Amniotic stem cell (primary cell): Measurements from ENCODE around the gene FAM240A.
"Not testable (repeated sequence)": the region's sequence is repeated elsewhere in the genome, so short reads cannot be mapped to it uniquely, and the experiment has no call there.

Experiments used
- DNase-seq: peaks from one replicate; lab custom pipeline; 2025; lab: John Stamatoyannopoulos, UW

FAM240A gene

DNA sequence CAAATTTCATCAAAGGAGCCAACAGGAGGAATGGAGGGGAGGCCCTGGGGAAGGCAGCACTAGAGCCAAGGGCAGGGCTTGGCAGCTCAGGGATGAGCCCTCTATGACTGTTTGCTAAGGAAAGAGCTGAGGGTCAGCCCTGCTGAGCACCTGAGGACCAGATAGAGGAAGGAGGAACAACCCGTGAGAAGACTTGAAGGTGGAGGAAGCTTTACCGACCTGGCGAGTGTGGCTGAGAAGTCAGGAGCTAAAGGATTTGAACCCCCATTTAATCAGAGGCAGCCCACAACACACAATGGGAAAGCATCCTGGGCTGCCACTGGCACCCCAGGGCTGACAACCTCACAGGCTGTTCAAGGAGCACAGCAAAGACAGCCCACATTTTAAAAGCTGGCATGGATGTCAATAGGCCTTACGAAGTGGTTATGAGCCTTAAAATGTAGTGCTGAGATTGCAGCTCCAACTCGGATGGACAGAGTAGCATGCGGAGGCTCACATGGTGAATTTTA lies 25.5 kb upstream of the FAM240A start:
- DNase-seq, result no peak

- DNase-seq, result not testable (repeated sequence)
Measured at GRCh38 chr3:46587268-46587667, 25.1 kb upstream of the FAM240A start.

DNA sequence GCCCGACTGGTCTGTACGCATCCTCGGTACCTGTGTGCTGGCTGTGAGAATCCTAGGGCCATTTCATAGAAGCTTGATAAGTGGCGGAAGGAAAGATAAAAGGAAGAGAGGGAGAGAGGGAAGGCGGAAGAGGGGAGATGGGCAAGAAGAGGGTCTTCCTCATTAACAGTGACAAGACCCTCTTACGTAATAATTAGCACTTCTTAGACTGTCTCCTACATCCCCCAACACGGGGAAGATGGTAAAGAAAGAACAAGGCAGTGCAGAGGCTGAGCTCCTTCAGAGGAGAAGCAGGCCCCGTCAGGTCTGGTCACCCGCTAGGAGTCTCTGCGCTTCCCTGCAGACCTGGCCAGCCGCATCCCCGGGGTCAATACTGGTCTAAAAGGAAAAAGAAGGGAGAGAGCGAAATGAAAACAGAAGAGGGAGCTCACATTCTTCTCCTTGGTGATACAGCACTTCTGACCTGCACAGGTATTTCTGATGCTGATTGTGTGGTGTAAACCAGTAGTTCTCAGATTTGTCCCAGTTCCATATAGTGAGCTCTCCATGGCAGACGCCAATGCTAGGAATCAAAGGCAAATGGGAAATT lies 19.0 kb upstream of the FAM240A start:
- no peak for DNase-seq

DNA sequence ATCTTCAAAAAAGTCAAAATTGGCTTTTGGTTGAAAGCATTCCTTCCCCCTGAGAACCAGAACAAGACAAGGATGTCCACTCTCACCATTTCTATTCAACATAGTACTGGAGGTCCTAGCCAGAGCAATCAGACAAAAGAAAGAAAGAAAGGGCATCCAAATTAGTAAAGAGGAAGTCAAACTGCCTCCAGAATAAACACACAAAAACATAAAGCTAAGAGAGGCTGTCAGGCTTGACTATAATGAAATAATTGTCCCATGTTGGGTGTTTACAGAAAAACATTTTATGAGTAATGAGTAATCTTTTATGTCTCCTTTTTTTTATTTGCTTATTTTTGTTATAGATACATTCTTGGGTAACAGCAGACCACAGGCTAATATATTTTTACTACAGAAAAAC lies 18.3 kb upstream of the FAM240A start:
- no peak for DNase-seq

DNA sequence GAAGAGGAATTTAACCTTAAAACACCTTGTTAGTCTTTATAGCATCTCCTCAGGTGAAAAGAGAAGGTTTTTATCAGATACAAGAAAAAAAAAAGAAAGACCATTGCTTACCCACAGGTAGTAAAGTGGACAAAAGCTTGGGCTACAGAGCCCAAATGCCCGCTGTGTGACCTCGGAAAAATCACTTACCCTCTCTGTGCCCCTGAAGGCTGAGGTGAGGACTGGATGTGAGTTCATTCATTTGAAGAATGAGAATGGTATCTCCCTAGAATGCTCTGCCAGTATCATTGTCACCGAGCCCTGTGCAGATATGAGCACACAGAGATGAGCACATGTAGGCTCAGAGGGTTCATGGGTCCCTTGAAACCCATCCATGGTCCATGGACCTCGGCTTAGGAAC lies 17.6 kb upstream of the FAM240A start:
- DNase-seq, result no peak

DNA sequence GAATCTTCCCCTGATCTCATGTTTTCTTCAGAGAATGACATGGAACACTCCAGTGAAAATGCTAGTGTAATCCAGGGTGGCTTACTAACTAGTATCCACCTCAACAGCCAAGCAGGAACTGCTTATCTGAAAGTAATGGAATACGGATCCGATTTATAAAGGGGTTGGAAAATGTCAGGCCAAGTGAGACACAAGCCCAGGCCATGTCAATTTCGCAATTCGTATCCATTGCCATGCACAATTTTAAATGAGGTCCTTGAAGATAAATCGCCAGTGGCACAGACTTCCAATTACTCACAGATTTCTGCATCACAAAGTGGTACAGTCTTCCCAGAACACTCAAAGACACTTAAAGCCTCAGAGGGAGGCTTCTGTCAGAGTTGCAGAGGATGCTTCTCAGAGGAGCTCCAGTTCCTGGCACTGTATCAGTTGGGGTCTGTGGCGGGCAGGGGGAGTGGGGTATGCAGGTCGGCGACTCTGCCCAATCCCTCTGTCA lies 16.5 kb upstream of the FAM240A start:
- no peak for DNase-seq

- DNase-seq, result no peak
Measured at GRCh38 chr3:46599590-46599989, 12.7 kb upstream of the FAM240A start.

DNA sequence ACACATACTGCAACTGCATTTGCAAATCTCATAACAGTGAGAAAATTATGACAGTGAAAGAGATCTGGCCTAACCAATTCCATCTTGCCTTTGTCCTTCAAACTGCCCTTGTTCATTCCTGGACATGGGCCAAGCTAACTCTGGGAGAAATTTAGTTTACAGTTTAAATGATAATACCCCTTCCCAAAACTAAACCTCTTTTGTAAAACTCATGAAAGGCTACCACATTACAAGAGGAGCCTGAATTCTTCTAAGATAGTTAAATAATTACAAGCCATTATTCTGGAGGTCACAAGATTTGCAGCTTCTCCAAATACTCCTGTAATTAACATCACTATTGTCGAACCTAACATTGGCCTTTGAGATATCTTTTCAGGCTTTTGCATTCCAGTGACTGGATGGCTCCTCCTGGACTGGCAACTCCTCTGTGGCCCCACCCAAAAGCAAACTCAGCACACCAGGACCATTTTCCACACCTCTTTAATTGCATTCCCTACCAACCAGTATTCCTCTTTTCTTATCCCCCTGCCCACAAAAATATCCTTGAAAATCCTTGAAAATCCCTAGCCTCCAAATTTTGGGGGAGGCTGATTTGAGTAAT lies 8.8 kb upstream of the FAM240A start:
- no peak for DNase-seq

- DNase-seq, result no peak
Measured at GRCh38 chr3:46604127-46604526, 8.2 kb upstream of the FAM240A start.

GRCh38 chr3:46607603-46608028 lies 4.7 kb upstream of the FAM240A start:
- no peak for DNase-seq

DNA sequence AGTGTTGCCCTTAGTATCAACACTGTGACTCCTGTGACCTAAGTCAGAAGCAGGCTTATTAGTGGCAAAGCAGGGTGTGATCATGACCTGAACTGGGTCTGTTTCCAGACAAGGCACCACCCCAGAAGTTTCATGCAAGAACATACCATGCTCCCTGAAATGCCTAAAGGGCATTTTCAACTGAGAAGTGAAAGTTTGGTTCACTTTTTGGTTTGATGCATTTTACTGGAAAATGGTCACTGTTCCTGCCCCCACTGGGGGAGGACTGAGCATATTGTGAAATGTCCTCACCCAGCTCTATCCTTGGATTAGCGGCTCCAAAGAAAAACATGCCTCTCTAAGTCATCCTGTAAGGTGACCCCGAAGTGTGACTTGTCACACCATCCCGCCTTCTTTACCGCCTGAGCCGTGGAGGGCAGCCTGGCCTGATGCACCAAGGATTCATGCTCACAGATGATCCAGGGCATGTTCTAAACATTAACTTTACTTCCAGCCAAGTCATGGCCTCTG lies 3.1 kb upstream of the FAM240A start:
- DNase-seq, result no peak

DNA sequence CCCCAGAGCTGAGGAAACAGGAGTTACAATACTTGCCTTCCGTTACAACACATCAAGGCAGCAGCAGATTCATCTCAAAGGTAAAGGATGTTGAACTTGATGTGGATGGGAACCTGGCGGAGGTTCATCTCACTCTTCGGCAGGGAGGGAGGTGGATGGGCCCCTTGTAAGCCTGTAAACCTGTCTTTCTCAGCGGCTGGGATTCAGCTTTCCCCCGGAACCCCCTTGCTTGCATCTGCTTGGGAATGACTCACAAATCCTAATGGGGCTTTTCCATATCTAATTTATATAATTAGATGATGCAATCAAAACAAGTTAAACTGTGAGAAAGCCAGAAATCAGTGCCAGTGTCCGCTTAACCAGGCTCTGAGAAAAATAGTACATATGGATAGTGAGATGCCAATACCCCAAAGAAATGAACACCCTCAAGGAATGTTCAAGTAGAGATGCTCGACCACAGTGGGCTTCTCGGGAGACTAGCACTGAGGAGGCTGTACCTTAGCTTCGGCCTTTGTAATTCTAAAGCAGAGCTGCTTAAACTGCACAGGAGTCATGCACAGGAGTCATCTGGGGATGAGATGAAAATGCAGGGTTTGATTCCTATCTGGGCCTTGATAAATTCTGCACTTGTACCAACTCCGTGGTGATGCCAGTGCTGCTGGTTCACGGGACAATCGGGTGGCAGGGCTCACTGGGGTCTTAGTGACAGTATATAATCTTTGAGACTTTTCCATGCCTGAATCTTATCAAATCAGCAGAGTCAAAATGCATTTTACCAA lies 2.2 kb upstream of the FAM240A start:
- no peak for DNase-seq

DNA sequence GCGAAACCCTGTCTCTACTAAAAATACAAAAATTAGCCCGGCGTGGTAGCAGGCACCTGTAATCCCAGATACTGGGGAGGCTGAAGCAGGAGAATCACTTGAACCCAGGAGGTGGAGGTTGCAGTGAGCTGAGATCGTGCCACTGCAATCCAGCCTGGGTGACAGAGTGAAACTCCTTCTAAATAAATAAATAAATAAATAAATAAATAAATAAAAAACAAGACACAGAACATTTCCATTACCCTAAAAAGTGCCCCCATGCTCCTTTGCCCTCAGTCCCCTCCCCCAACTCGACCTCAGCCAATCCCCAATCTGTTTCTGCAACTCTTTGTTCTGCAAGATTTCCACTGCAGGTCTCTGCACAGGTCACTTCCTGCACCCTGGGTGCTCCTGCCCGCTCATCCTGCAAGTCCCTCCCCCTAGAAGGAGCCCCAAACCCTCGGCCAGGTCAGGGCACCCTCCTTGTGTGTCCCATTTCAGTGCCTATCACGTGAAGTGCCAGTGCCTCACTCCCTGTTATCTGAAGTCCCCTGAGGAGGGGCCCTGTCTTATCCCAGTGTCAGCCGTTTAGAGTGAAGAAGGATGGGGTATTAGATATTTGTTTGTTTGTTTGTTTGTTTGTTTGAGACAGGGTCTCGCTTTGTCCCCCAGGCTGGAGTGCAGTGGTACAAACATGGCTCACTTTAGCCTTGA lies 1.1 kb downstream of the FAM240A start:
- no peak for DNase-seq

- no peak for DNase-seq
Measured at GRCh38 chr3:46614431-46614830, 2.1 kb downstream of the FAM240A start.

DNA sequence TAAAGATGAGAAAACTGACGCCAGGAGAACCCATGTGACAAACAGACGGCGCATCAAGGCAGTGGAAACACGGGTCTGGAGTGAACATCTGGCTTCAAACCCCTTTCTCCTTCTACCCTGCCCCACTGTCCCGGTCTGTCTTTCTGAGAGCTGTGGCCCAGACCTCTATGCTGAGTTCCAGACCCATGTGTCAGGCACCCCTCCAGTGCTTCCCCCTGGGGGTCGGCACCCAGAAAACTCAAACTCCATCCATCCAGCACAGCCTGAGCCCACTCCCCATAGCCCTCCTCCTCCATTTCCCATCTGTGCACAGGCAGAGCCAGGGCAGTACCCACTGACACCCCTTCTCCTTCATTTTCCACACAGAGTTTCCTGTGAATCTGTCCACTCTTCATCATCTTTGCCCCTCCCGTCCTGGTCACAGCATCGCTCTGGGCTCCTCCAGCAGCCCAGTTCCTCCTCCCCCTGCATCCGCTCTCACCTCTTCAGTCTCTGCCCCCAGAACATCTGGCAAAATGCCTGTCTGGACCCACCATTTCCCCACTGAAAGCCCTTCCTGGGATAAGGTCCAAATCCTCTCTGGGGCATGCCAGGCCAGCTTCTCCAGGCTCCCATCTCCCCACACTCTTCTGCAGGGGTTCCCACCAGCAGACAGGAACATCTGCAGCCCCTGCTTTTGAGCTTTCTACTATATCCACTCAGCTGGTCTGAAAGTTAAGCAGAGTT lies 2.9 kb downstream of the FAM240A start:
- DNase-seq, result no peak

- no peak for DNase-seq
Measured at GRCh38 chr3:46615976-46616375, 3.7 kb downstream of the FAM240A start.

DNA sequence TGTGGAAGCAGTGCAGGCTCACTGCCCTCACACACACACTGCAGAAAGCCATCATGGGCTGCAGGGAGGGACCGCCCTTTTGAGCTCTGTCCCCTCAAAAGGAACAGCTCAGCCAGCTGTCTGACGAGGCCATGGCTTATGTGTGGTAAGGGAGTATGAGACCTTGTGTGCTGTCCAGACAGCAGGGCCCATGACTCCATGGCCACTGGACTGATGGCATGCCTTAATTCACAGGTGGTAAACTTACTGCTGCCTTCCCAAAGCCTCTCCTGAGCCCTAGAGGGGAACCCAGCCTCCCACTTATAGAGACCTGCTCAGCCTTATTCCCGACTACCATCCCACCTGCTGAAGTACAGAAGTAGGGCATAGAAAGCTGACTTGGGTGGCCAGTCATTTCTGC lies 5.6 kb downstream of the FAM240A start:
- DNase-seq, result no peak

DNA sequence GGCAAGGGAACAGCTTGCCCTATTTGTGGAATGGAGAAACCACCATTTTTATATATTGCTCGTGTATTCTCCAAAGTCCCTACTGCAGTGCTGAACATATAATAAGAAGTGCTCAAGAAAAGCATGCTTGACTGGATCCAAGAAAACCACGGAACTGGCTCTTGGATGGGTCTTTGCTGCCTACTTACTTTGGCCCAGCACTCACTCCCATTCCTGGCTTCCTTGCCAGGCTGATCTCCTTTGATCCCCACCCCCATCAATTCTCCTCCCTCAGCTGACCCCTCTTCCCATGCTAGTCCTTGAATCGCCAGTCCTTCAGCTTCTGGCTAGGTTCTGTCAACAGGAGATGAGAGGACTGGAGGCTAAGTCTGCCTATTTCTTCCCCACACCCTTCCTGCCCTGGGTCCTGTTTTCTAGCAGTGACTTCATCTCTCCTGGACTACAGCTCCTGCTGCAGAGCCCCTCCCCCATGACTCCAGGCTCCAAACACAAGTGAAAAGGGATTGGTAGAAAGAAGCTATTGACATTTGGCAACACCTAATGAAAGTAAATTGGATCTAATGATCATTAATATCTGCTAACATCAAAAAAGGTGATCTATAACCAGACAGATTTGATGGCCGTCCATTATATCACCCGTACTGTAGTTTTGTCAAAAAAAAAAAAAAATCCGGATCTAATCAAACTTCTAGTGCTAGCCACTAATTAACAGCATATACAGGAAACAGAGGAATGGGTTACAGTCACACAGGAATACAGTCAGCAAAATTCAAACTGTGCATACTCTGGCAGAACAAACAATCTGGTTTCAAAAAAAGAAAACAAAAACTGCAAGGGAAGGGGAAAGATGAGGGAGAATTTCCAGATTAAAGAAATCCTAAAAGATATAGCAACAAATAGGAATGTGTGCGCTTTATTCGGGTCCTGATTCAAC lies 7.8 kb downstream of the FAM240A start:
- no peak for DNase-seq

- no peak for DNase-seq
Measured at GRCh38 chr3:46624533-46624932, 12.2 kb downstream of the FAM240A start.

- DNase-seq, result no peak
Measured at GRCh38 chr3:46624975-46625490, 12.7 kb downstream of the FAM240A start.
